ENCODE data around the gene PRSS33.

- no peak for TF ChIP-seq POLR2A (IDR thresholded peaks at IDR 0.05; ENCODE audit: low read length)
- no peak for TF ChIP-seq GATA1 (IDR thresholded peaks at IDR 0.05; ENCODE audit: low read depth, low read length)
These were observed 2.8 kb downstream of the PRSS33 start for GRCh38 chr16:2784358-2785100.

Measured in erythroblast (primary cell).